Measurements from ENCODE around the gene MARS2.
"Not testable (repeated sequence)": the region's sequence is repeated elsewhere in the genome, so short reads cannot be mapped to it uniquely, and the experiment has no call there.

The MARS2 gene

GRCh38 chr2:197677056-197677455 lies 28.1 kb upstream of the MARS2 start:
- in situ Hi-C loops (cut with HindIII; ENCODE audit: low pct_unique_long_range_greater_than_20kb, low sequenced_read_pairs) = no loop called here
- no peak for DNase-seq (ENCODE audit: low read depth in 1 of 2, low spot score in 1 of 2)
- TF ChIP-seq JUND (IDR thresholded peaks at IDR 0.05; ENCODE audit: low read depth) = no peak

GRCh38 chr2:197677483-197677882 lies 27.7 kb upstream of the MARS2 start:
- no peak for DNase-seq (ENCODE audit: low read depth in 1 of 2, low spot score in 1 of 2)
- no peak for TF ChIP-seq JUND (IDR thresholded peaks at IDR 0.05; ENCODE audit: low read depth)
- in situ Hi-C loops (cut with HindIII; ENCODE audit: low pct_unique_long_range_greater_than_20kb, low sequenced_read_pairs) = no loop called here

GRCh38 chr2:197695206-197695605 lies 10.0 kb upstream of the MARS2 start:
- in situ Hi-C loops (cut with HindIII; ENCODE audit: low pct_unique_long_range_greater_than_20kb, low sequenced_read_pairs); DNase-seq (ENCODE audit: low read depth in 1 of 2, low spot score in 1 of 2): not testable (repeated sequence)

- DNase-seq (ENCODE audit: low read depth in 1 of 2, low spot score in 1 of 2); in situ Hi-C loops (cut with HindIII; ENCODE audit: low pct_unique_long_range_greater_than_20kb, low sequenced_read_pairs): not testable (repeated sequence)
Observed at GRCh38 chr2:197695971-197696370, 9.2 kb upstream of the MARS2 start.

- in situ Hi-C loops (cut with HindIII; ENCODE audit: low pct_unique_long_range_greater_than_20kb, low sequenced_read_pairs); DNase-seq (ENCODE audit: low read depth in 1 of 2, low spot score in 1 of 2): not testable (repeated sequence)
Observed at GRCh38 chr2:197696571-197696970, 8.6 kb upstream of the MARS2 start.

- DNase-seq (ENCODE audit: low read depth in 1 of 2, low spot score in 1 of 2); in situ Hi-C loops (cut with HindIII; ENCODE audit: low pct_unique_long_range_greater_than_20kb, low sequenced_read_pairs): not testable (repeated sequence)
Observed at GRCh38 chr2:197699724-197700123, 5.4 kb upstream of the MARS2 start.

GRCh38 chr2:197700960-197701359 lies 4.2 kb upstream of the MARS2 start:
- no peak for TF ChIP-seq JUND (IDR thresholded peaks at IDR 0.05; ENCODE audit: low read depth)
- in situ Hi-C loops (cut with HindIII; ENCODE audit: low pct_unique_long_range_greater_than_20kb, low sequenced_read_pairs) = no loop called here
- no peak for DNase-seq (ENCODE audit: low read depth in 1 of 2, low spot score in 1 of 2)

- DNase-seq (ENCODE audit: low read depth in 1 of 2, low spot score in 1 of 2) = peak in 1 of 2 experiments; percentile 11
- no peak for TF ChIP-seq JUND (IDR thresholded peaks at IDR 0.05; ENCODE audit: low read depth)
- in situ Hi-C loops (cut with HindIII; ENCODE audit: low pct_unique_long_range_greater_than_20kb, low sequenced_read_pairs) = no loop called here
Observed at GRCh38 chr2:197704434-197705120, 592 bp upstream of the MARS2 start.

- peak in 1 of 2 experiments; percentile 3 for DNase-seq (ENCODE audit: low read depth in 1 of 2, low spot score in 1 of 2)
- TF ChIP-seq JUND (IDR thresholded peaks at IDR 0.05; ENCODE audit: low read depth) = no peak
- in situ Hi-C loops (cut with HindIII; ENCODE audit: low pct_unique_long_range_greater_than_20kb, low sequenced_read_pairs) = no loop called here
Observed at GRCh38 chr2:197705912-197706838, 1.0 kb downstream of the MARS2 start.

GRCh38 chr2:197706839-197707207 lies 1.7 kb downstream of the MARS2 start:
- in situ Hi-C loops (cut with HindIII; ENCODE audit: low pct_unique_long_range_greater_than_20kb, low sequenced_read_pairs) = no loop called here
- no peak for DNase-seq (ENCODE audit: low read depth in 1 of 2, low spot score in 1 of 2)
- no peak for TF ChIP-seq JUND (IDR thresholded peaks at IDR 0.05; ENCODE audit: low read depth)

- in situ Hi-C loops (cut with HindIII; ENCODE audit: low pct_unique_long_range_greater_than_20kb, low sequenced_read_pairs) = no loop called here
- TF ChIP-seq JUND (IDR thresholded peaks at IDR 0.05; ENCODE audit: low read depth) = no peak
- DNase-seq (ENCODE audit: low read depth in 1 of 2, low spot score in 1 of 2) = peak in 1 of 2 experiments; percentile 48
Observed at GRCh38 chr2:197707316-197708213, 2.4 kb downstream of the MARS2 start.

- DNase-seq (ENCODE audit: low read depth in 1 of 2, low spot score in 1 of 2) = no peak
- no peak for TF ChIP-seq JUND (IDR thresholded peaks at IDR 0.05; ENCODE audit: low read depth)
- in situ Hi-C loops (cut with HindIII; ENCODE audit: low pct_unique_long_range_greater_than_20kb, low sequenced_read_pairs) = no loop called here
Observed at GRCh38 chr2:197708331-197708730, 3.2 kb downstream of the MARS2 start.

GRCh38 chr2:197709140-197709539 lies 4.0 kb downstream of the MARS2 start:
- in situ Hi-C loops (cut with HindIII; ENCODE audit: low pct_unique_long_range_greater_than_20kb, low sequenced_read_pairs) = not testable (repeated sequence)

More at GRCh38 chr2:197709140-197709539, 4.0 kb downstream of the MARS2 start:
- DNase-seq (ENCODE audit: low read depth in 1 of 2, low spot score in 1 of 2) = not testable (repeated sequence)

All from T47D (cell line).